ENCODE results near the gene RGL4. TPM values are rescaled to one million over a fixed set of nuclear protein-coding genes. Genes with fewer than 3 reads are reported as not detected.
A peak's percentile ranks its signal among the peaks of the same experiment; 100 is the strongest.

Gene RGL4
- total RNA-seq, 2 donors from 2014 or later: not detected

- ATAC-seq (ENCODE audit: insufficient number of reproducible peaks, low FRiP score, low read depth) (no peak), DNase-seq (ENCODE audit: low spot score) (no peak)
- Histone ChIP-seq H3K4me1 (ENCODE audit: control insufficient read depth in 1 of 2, low read depth in 2 of 2) (peaks cover 0 to 21% of the 10 kb centered on the region in 2 donors), H3K36me3 (peaks cover 16% of the 10 kb centered on the region), H3K27ac (peak overlapping the region; percentile 24 to 37), H3K4me3 (no peak overlapping the region), H3K9me3 (no peaks in the 10 kb centered on the region), H3K27me3 (replicated peaks; ENCODE audit: insufficient read depth) (no peaks in the 10 kb centered on the region)
- no peak for TF ChIP-seq CTCF (IDR thresholded peaks at IDR 0.05)
These were observed 51.9 kb downstream of the RGL4 start for GRCh38 chr22:23742505-23743264.

GRCh38 chr22:23743303-23743705 lies 52.5 kb downstream of the RGL4 start:
- DNase-seq (ENCODE audit: low spot score) (no peak), ATAC-seq (ENCODE audit: insufficient number of reproducible peaks, low FRiP score, low read depth) (no peak)
- Histone ChIP-seq H3K4me1 (ENCODE audit: control insufficient read depth in 1 of 2, low read depth in 2 of 2) (peaks cover 0 to 21% of the 10 kb centered on the region in 2 donors), H3K9me3 (no peaks in the 10 kb centered on the region), H3K36me3 (peaks cover 16% of the 10 kb centered on the region), H3K4me3 (no peak overlapping the region), H3K27ac (peak overlapping the region; percentile 24 to 37), H3K27me3 (replicated peaks; ENCODE audit: insufficient read depth) (no peaks in the 10 kb centered on the region)
- no peak for TF ChIP-seq CTCF (IDR thresholded peaks at IDR 0.05)

- ATAC-seq (ENCODE audit: insufficient number of reproducible peaks, low FRiP score, low read depth): no peak
These were observed 53.2 kb downstream of the RGL4 start for GRCh38 chr22:23744001-23744400.

GRCh38 chr22:23744485-23744884 lies 53.7 kb downstream of the RGL4 start:
- no peak overlapping the region for H3K4me3 ChIP-seq
- DNase-seq (ENCODE audit: low spot score) (no peak), ATAC-seq (ENCODE audit: insufficient number of reproducible peaks, low FRiP score, low read depth) (no peak)
- peaks cover 16% of the 10 kb centered on the region for H3K36me3 ChIP-seq
- no peaks in the 10 kb centered on the region for H3K9me3 ChIP-seq
- no peaks in the 10 kb centered on the region for H3K27me3 ChIP-seq (replicated peaks; ENCODE audit: insufficient read depth)
- H3K27ac ChIP-seq: no peak overlapping the region
- peaks cover 0 to 22% of the 10 kb centered on the region in 2 donors for H3K4me1 ChIP-seq (ENCODE audit: control insufficient read depth in 1 of 2, low read depth in 2 of 2)
- TF ChIP-seq CTCF (IDR thresholded peaks at IDR 0.05): no peak

More at GRCh38 chr22:23744001-23744400, 53.2 kb downstream of the RGL4 start:
- TF ChIP-seq CTCF (IDR thresholded peaks at IDR 0.05): no peak
- Histone ChIP-seq H3K4me1 (ENCODE audit: control insufficient read depth in 1 of 2, low read depth in 2 of 2) (peaks cover 0 to 21% of the 10 kb centered on the region in 2 donors), H3K36me3 (peaks cover 16% of the 10 kb centered on the region), H3K9me3 (no peaks in the 10 kb centered on the region), H3K27me3 (replicated peaks; ENCODE audit: insufficient read depth) (no peaks in the 10 kb centered on the region), H3K27ac (peak overlapping the region in 1 of 2 donors; percentile 37), H3K4me3 (no peak overlapping the region)
- DNase-seq (ENCODE audit: low spot score): no peak

GRCh38 chr22:23745791-23746190 lies 55.0 kb downstream of the RGL4 start:
- no peak overlapping the region for H3K4me3 ChIP-seq
- no peak for TF ChIP-seq CTCF (IDR thresholded peaks at IDR 0.05)
- no peaks in the 10 kb centered on the region for H3K9me3 ChIP-seq
- no peaks in the 10 kb centered on the region for H3K27me3 ChIP-seq (replicated peaks; ENCODE audit: insufficient read depth)
- peaks cover 16% of the 10 kb centered on the region for H3K36me3 ChIP-seq
- H3K27ac ChIP-seq: no peak overlapping the region
- DNase-seq (ENCODE audit: low spot score) (no peak), ATAC-seq (ENCODE audit: insufficient number of reproducible peaks, low FRiP score, low read depth) (no peak)
- peaks cover 0 to 34% of the 10 kb centered on the region in 2 donors for H3K4me1 ChIP-seq (ENCODE audit: control insufficient read depth in 1 of 2, low read depth in 2 of 2)

Other genes with a start within 250 kb of the RGL4 start
- gene IGLL1, start 110.7 kb upstream of the RGL4 start, total RNA-seq: not detected
- not detected for gene DRICH1, start 58.7 kb upstream of the RGL4 start, total RNA-seq
- 10 to 100 TPM in 1 of 2 donors, 1 to 10 TPM in 1; 8.4 to 13.8 TPM for gene ZNF70, start 60.1 kb downstream of the RGL4 start, total RNA-seq
- not detected for gene VPREB3, start 63.4 kb downstream of the RGL4 start, total RNA-seq
- not detected for gene C22orf15, start 72.0 kb downstream of the RGL4 start, total RNA-seq
- 10 to 100 TPM in 1 of 2 donors, not detected in 1; 19.4 TPM for gene CHCHD10, start 77.0 kb downstream of the RGL4 start, total RNA-seq
- 10 to 100 TPM in 1 of 2 donors, 1 to 10 TPM in 1; 2.0 to 10.2 TPM for gene MMP11, start 81.8 kb downstream of the RGL4 start, total RNA-seq
- gene SMARCB1, start 96.0 kb downstream of the RGL4 start, total RNA-seq: 10 to 100 TPM; 43.5 to 50.0 TPM
- 1 to 10 TPM; 2.5 to 3.0 TPM for gene DERL3, start 148.0 kb downstream of the RGL4 start, total RNA-seq
- 10 to 100 TPM in 1 of 2 donors, 1 to 10 TPM in 1; 9.2 to 25.5 TPM for gene SLC2A11, start 166.9 kb downstream of the RGL4 start, total RNA-seq
- gene MIF, start 203.4 kb downstream of the RGL4 start, total RNA-seq: 100 to 1,000 TPM; 152 to 157 TPM